HepG2 (cell line): ENCODE data around the gene ANKS1A. TPM values are rescaled to one million over a fixed set of nuclear protein-coding genes. Genes with fewer than 3 reads are reported as not detected.
A peak's percentile ranks its signal among the peaks of the same experiment; 100 is the strongest.

ENCODE experiments used
- ATAD3A ChIP-seq: sonication (generic); formaldehyde crosslinking; IDR thresholded peaks from 2 replicates; pipeline ENCODE4 v1.4.0; 2020; ENCODE audit warnings: missing genetic modification reagents
- CHD4 ChIP-seq: fragments of 200-600 bp; sonication (generic); IDR thresholded peaks from 2 replicates; pipeline ENCODE4 v1.7.0; 2017; ENCODE audit warnings: mild to moderate bottlenecking, low read length, borderline replicate concordance
- GABPA ChIP-seq, 2 experiments: IDR thresholded peaks; 2 replicates each; pipeline ENCODE4 v1.6.1; 2011 to 2016; ENCODE audit warnings: low read depth in 2 of 2, low read length in 1 of 2, missing biosample characterization in 1 of 2, missing genetic modification characterization in 1 of 2
- GLI4 ChIP-seq: sonication (generic); formaldehyde crosslinking; IDR thresholded peaks from 2 replicates; pipeline ENCODE4 v1.5.1; 2020; ENCODE audit warnings: missing genetic modification reagents, mild to moderate bottlenecking, moderate library complexity, borderline replicate concordance
- KAT7 ChIP-seq: IDR thresholded peaks from 2 replicates; pipeline ENCODE4 v1.6.1; 2018; ENCODE audit warnings: borderline replicate concordance, missing compliant biosample characterization
- MZF1 ChIP-seq: sonication (generic); formaldehyde crosslinking; IDR thresholded peaks from 2 replicates; pipeline ENCODE4 v1.8.1; 2023; ENCODE audit warnings: mild to moderate bottlenecking, missing genetic modification reagents, borderline replicate concordance
- PCBP1 ChIP-seq: fragments of 200-400 bp; formaldehyde crosslinking; IDR thresholded peaks from 2 replicates; pipeline ENCODE4 v1.6.1; 2017; ENCODE audit warnings: mild to moderate bottlenecking, low read depth, low read length, borderline replicate concordance
- RFX5 ChIP-seq: IDR thresholded peaks from 2 replicates; pipeline ENCODE4 v1.6.1; 2011; ENCODE audit warnings: low read depth, low read length, improper control_type of control experiment
- ZFP37 ChIP-seq: sonication (generic); formaldehyde crosslinking; IDR thresholded peaks from 2 replicates; pipeline ENCODE4 v1.4.0; 2020; ENCODE audit warnings: missing genetic modification reagents, borderline replicate concordance
- ZNF12 ChIP-seq: sonication (generic); formaldehyde crosslinking; IDR thresholded peaks from 2 replicates; pipeline ENCODE4 v1.5.0; 2020; ENCODE audit warnings: missing genetic modification reagents
- ZNF205 ChIP-seq: IDR thresholded peaks from 2 replicates; pipeline ENCODE4 v1.6.1; 2018; ENCODE audit warnings: missing biosample characterization, missing genetic modification reagents
- ZNF207 ChIP-seq: fragments of 450-650 bp; IDR thresholded peaks from 2 replicates; pipeline ENCODE4 v1.6.1; 2016; ENCODE audit warnings: antibody characterized with exemption, borderline replicate concordance
- ZNF232 ChIP-seq: sonication (generic); formaldehyde crosslinking; IDR thresholded peaks from 2 replicates; pipeline ENCODE4 v1.4.0; 2020; ENCODE audit warnings: missing genetic modification reagents, borderline replicate concordance
- ZNF264 ChIP-seq: sonication (generic); formaldehyde crosslinking; IDR thresholded peaks from 2 replicates; pipeline ENCODE4 v1.4.0; 2020; ENCODE audit warnings: missing genetic modification reagents
- ZNF883 ChIP-seq: sonication (generic); formaldehyde crosslinking; IDR thresholded peaks from 2 replicates; pipeline ENCODE4 v1.5.1; 2020; ENCODE audit warnings: mild to moderate bottlenecking, missing genetic modification reagents; ENCODE audit errors: not compliant biosample characterization
- ZSCAN30 ChIP-seq: sonication (generic); formaldehyde crosslinking; IDR thresholded peaks from 2 replicates; pipeline ENCODE4 v1.5.0; 2020; ENCODE audit warnings: mild to moderate bottlenecking, missing genetic modification reagents
- polyA plus RNA-seq, 8 experiments: library from polyadenylated mRNA; depleted of rRNA in 3 of 8; stranded (reverse) in 7 of 8; unstranded in 1 of 8; fragments of >200 nt; fragmentation: Illumina TruSeq in 4 of 8; extraction: Trizol in 4 of 8; gene quantifications; 2 replicates each; pipeline versions ENCODE4 v1.2.1 to v1.2.3, GENCODE V29; 2011 to 2016; ENCODE audit warnings: low read depth in 4 of 8, missing spikeins in 1 of 8, mixed read lengths in 1 of 8; ENCODE audit not compliant: insufficient read depth in 1 of 8
- total RNA-seq, 5 experiments: library from RNA; depleted of rRNA; stranded (reverse); fragments of >200 nt; fragmentation: Illumina TruSeq; extraction: Trizol; gene quantifications; 2 replicates each; pipeline ENCODE4 v1.2.3, GENCODE V29; 2016; ENCODE audit warnings: low read depth in 1 of 5
- TF ChIP-seq, protein P1 (sequence below): sonication (generic); formaldehyde crosslinking; IDR thresholded peaks from 2 replicates; pipeline ENCODE4 v1.5.1; 2020; ENCODE audit warnings: mild to moderate bottlenecking, missing genetic modification reagents, moderate library complexity
- TF ChIP-seq, protein P2 (sequence below): sonication (generic); formaldehyde crosslinking; IDR thresholded peaks from 2 replicates; pipeline ENCODE4 v1.5.0; 2020; ENCODE audit warnings: missing genetic modification reagents, mild to moderate bottlenecking, borderline replicate concordance
- TF ChIP-seq, protein P3 (sequence below): sonication (generic); formaldehyde crosslinking; IDR thresholded peaks from 2 replicates; pipeline ENCODE4 v1.4.0; 2020; ENCODE audit warnings: mild to moderate bottlenecking, low read depth, missing genetic modification reagents
- TF ChIP-seq, protein P4 (sequence below): sonication (generic); formaldehyde crosslinking; IDR thresholded peaks from 2 replicates; pipeline ENCODE4 v1.8.0; 2022; ENCODE audit warnings: missing genetic modification reagents, mild to moderate bottlenecking, borderline replicate concordance
- TF ChIP-seq, protein P5 (sequence below): IDR thresholded peaks from 2 replicates; pipeline ENCODE4 v1.6.1; 2012; ENCODE audit warnings: low read depth, low read length, improper control_type of control experiment
- TF ChIP-seq, protein P6 (sequence below): IDR thresholded peaks from 2 replicates; pipeline ENCODE4 v1.6.1; 2016

ANKS1A gene
- total and polyA plus RNA-seq, 2 of the 13 experiments (the other 11 are each of a cell fraction or from before 2014, with no cell fraction given) = 7.2 to 15.1 TPM

DNA sequence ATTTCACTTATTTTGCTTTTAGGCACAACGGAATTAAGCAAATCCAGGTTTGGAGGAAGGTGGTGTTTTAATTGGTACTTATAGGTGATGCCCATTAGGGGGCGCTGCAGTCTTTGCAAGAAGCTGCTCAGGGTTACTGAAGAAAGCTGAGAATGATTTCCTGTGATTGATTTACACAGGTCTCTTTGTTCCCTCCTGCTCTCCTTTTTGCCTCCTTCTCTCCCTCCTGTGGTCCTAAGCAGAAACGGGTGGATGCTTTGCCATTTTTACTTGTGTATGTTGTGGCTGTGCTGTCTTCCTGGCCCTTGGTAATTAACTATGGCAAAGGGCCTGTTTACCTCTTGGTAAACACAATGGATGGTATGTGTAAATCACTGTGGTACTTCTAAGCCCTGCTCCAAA lies 97.8 kb downstream of the ANKS1A start (continued):
- 0 out of 2 replicates have a peak, but pooled peaks have one; percentile 45 for TF ChIP-seq ZNF232
- TF ChIP-seq, protein P1, sequence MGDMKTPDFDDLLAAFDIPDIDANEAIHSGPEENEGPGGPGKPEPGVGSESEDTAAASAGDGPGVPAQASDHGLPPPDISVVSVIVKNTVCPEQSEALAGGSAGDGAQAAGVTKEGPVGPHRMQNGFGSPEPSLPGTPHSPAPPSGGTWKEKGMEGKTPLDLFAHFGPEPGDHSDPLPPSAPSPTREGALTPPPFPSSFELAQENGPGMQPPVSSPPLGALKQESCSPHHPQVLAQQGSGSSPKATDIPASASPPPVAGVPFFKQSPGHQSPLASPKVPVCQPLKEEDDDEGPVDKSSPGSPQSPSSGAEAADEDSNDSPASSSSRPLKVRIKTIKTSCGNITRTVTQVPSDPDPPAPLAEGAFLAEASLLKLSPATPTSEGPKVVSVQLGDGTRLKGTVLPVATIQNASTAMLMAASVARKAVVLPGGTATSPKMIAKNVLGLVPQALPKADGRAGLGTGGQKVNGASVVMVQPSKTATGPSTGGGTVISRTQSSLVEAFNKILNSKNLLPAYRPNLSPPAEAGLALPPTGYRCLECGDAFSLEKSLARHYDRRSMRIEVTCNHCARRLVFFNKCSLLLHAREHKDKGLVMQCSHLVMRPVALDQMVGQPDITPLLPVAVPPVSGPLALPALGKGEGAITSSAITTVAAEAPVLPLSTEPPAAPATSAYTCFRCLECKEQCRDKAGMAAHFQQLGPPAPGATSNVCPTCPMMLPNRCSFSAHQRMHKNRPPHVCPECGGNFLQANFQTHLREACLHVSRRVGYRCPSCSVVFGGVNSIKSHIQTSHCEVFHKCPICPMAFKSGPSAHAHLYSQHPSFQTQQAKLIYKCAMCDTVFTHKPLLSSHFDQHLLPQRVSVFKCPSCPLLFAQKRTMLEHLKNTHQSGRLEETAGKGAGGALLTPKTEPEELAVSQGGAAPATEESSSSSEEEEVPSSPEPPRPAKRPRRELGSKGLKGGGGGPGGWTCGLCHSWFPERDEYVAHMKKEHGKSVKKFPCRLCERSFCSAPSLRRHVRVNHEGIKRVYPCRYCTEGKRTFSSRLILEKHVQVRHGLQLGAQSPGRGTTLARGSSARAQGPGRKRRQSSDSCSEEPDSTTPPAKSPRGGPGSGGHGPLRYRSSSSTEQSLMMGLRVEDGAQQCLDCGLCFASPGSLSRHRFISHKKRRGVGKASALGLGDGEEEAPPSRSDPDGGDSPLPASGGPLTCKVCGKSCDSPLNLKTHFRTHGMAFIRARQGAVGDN (CRISPR knock-in tag) = no peak
- TF ChIP-seq, protein P2, sequence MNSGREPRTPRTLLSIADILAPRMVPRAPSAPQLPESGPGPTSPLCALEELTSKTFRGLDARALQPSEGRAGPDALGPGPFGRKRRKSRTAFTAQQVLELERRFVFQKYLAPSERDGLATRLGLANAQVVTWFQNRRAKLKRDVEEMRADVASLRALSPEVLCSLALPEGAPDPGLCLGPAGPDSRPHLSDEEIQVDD (CRISPR knock-in tag) = no peak
- TF ChIP-seq, protein P3, sequence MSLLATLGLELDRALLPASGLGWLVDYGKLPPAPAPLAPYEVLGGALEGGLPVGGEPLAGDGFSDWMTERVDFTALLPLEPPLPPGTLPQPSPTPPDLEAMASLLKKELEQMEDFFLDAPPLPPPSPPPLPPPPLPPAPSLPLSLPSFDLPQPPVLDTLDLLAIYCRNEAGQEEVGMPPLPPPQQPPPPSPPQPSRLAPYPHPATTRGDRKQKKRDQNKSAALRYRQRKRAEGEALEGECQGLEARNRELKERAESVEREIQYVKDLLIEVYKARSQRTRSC = no peak
- no peak for TF ChIP-seq ZNF264
- TF ChIP-seq, protein P4, sequence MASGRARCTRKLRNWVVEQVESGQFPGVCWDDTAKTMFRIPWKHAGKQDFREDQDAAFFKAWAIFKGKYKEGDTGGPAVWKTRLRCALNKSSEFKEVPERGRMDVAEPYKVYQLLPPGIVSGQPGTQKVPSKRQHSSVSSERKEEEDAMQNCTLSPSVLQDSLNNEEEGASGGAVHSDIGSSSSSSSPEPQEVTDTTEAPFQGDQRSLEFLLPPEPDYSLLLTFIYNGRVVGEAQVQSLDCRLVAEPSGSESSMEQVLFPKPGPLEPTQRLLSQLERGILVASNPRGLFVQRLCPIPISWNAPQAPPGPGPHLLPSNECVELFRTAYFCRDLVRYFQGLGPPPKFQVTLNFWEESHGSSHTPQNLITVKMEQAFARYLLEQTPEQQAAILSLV (CRISPR knock-in tag) = no peak
- TF ChIP-seq, protein P5, sequence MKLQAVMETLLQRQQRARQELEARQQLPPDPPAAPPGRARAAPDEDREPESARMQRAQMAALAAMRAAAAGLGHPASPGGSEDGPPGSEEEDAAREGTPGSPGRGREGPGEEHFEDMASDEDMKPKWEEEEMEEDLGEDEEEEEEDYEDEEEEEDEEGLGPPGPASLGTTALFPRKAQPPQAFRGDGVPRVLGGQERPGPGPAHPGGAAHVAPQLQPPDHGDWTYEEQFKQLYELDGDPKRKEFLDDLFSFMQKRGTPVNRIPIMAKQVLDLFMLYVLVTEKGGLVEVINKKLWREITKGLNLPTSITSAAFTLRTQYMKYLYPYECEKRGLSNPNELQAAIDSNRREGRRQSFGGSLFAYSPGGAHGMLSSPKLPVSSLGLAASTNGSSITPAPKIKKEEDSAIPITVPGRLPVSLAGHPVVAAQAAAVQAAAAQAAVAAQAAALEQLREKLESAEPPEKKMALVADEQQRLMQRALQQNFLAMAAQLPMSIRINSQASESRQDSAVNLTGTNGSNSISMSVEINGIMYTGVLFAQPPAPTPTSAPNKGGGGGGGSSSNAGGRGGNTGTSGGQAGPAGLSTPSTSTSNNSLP = peak; percentile 69; the same call in 1 of the 2 replicates
- no peak for TF ChIP-seq ZNF883 (CRISPR knock-in tag)
- TF ChIP-seq ZSCAN30 (CRISPR knock-in tag) = no peak
- no peak for TF ChIP-seq CHD4
- no peak for TF ChIP-seq GABPA (IDR thresholded peaks at IDR 0.05; ENCODE audit: low read depth, low read length)
- TF ChIP-seq GABPA (CRISPR knock-in tag; IDR thresholded peaks at IDR 0.05; ENCODE audit: low read depth) = no peak
- TF ChIP-seq, protein P6, sequence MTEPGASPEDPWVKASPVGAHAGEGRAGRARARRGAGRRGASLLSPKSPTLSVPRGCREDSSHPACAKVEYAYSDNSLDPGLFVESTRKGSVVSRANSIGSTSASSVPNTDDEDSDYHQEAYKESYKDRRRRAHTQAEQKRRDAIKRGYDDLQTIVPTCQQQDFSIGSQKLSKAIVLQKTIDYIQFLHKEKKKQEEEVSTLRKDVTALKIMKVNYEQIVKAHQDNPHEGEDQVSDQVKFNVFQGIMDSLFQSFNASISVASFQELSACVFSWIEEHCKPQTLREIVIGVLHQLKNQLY = no peak
- no peak for TF ChIP-seq ZFP37 (CRISPR knock-in tag)
- TF ChIP-seq GLI4 (CRISPR knock-in tag) = 0 out of 2 replicates have a peak, but pooled peaks have one; percentile 55
- no peak for TF ChIP-seq ATAD3A (CRISPR knock-in tag)
- no peak for TF ChIP-seq ZNF12
- no peak for TF ChIP-seq MZF1
- no peak for TF ChIP-seq PCBP1
- no peak for TF ChIP-seq RFX5
- TF ChIP-seq ZNF207 = no peak
- TF ChIP-seq KAT7 (CRISPR knock-in tag) = no peak
- no peak for TF ChIP-seq ZNF205 (CRISPR knock-in tag)
